Brain microvascular endothelial cell (primary cell): ENCODE measurements around the gene MADD.
"Not testable (repeated sequence)": the region's sequence is repeated elsewhere in the genome, so short reads cannot be mapped to it uniquely, and the experiment has no call there.

Experiments used
- DNase-seq: peaks from one replicate; pipeline ENCODE4 v3.0.0-alpha.2; 2020
- H3K27ac ChIP-seq: fragments of 250-450 bp; sonication (Bioruptor Pico); 2 replicates; pipeline ENCODE4 v1.5.1; 2020; ENCODE audit warnings: mild to moderate bottlenecking, moderate library complexity
- H3K27me3 ChIP-seq: fragments of 250-450 bp; sonication (Bioruptor Pico); replicated peaks from 2 replicates; pipeline ENCODE4 v1.5.1; 2020; ENCODE audit warnings: mild to moderate bottlenecking
- H3K36me3 ChIP-seq: fragments of 250-450 bp; sonication (Bioruptor Pico); replicated peaks from 2 replicates; pipeline ENCODE4 v1.5.1; 2020; ENCODE audit warnings: mild to moderate bottlenecking
- H3K4me3 ChIP-seq: 2 replicates; pipeline ENCODE4 v1.5.1; 2011; ENCODE audit warnings: low read depth, mild to moderate bottlenecking, control low read depth, low read length, moderate library complexity
- CTCF ChIP-seq: IDR thresholded peaks from 2 replicates; pipeline ENCODE4 v1.5.1; 2011; ENCODE audit warnings: low read depth, mild to moderate bottlenecking, moderate library complexity, low read length, control low read depth, inconsistent platforms; ENCODE audit errors: missing control alignments
- in situ Hi-C: cut with HindIII; loops from 2 replicates; pipeline ENCODE4 v1.10.0; 2017; ENCODE audit warnings: low sequenced_read_pairs, low pct_ligation_motif_present

MADD gene

GRCh38 chr11:47302853-47303252 is 32.9 kb downstream of the MADD start:
- DNase-seq, result no peak
- no peaks in the 10 kb centered on the region for H3K27me3 ChIP-seq
- TF ChIP-seq CTCF, result no peak
- no peak overlapping the region for H3K4me3 ChIP-seq
- in situ Hi-C loops, result no loop called here
- H3K36me3 ChIP-seq, result peaks cover 33% of the 10 kb centered on the region
- H3K27ac ChIP-seq, result no peak overlapping the region

GRCh38 chr11:47305734-47306483 is 36.0 kb downstream of the MADD start:
- in situ Hi-C loops, result no loop called here
- Histone ChIP-seq H3K27ac (no peak overlapping the region), H3K27me3 (no peaks in the 10 kb centered on the region), H3K36me3 (peaks cover 41% of the 10 kb centered on the region), H3K4me3 (no peak overlapping the region)
- peak; percentile 5 for DNase-seq
- no peak for TF ChIP-seq CTCF

- Histone ChIP-seq H3K27ac (no peak overlapping the region), H3K27me3 (no peaks in the 10 kb centered on the region), H3K36me3 (peaks cover 46% of the 10 kb centered on the region), H3K4me3 (no peak overlapping the region)
- DNase-seq, result no peak
- in situ Hi-C loops, result no loop called here
- no peak for TF ChIP-seq CTCF
Observed at GRCh38 chr11:47306484-47306844, 36.5 kb downstream of the MADD start.

- in situ Hi-C loops, result no loop called here
- H3K4me3 ChIP-seq, result no peak overlapping the region
- TF ChIP-seq CTCF, result no peak
- no peaks in the 10 kb centered on the region for H3K27me3 ChIP-seq
- DNase-seq, result no peak
- H3K27ac ChIP-seq, result no peak overlapping the region
- peaks cover 49% of the 10 kb centered on the region for H3K36me3 ChIP-seq
Observed at GRCh38 chr11:47308050-47308823, 38.3 kb downstream of the MADD start.

- Histone ChIP-seq H3K27me3 (no peaks in the 10 kb centered on the region), H3K27ac (no peak overlapping the region), H3K4me3 (no peak overlapping the region), H3K36me3 (peaks cover 42% of the 10 kb centered on the region)
- DNase-seq, result no peak
- in situ Hi-C loops, result no loop called here
- no peak for TF ChIP-seq CTCF
Observed at GRCh38 chr11:47314992-47315391, 45.1 kb downstream of the MADD start.

- H3K4me3 ChIP-seq, result not testable (repeated sequence)
Observed at GRCh38 chr11:47316501-47316900, 46.6 kb downstream of the MADD start.

More at GRCh38 chr11:47316501-47316900, 46.6 kb downstream of the MADD start:
- in situ Hi-C loops, DNase-seq, H3K27ac ChIP-seq, H3K27me3 ChIP-seq: not testable (repeated sequence)
- H3K36me3 ChIP-seq, result peaks cover 30% of the 10 kb centered on the region
